HL-60/S4 treated with retinoic acid at 250 ng/mL for 4 days and 3 days (cell line): ENCODE data around the gene PTPA.
"Not testable (repeated sequence)": the region's sequence is repeated elsewhere in the genome, so short reads cannot be mapped to it uniquely, and the experiment has no call there.

Source experiments
- in situ Hi-C: fragments of 300-500 bp; cut with MboI; formaldehyde crosslinking; loops from 2 replicates; pipeline ENCODE4 v1.7.0; 2022; ENCODE audit warnings: low sequenced_read_pairs

Gene PTPA

DNA sequence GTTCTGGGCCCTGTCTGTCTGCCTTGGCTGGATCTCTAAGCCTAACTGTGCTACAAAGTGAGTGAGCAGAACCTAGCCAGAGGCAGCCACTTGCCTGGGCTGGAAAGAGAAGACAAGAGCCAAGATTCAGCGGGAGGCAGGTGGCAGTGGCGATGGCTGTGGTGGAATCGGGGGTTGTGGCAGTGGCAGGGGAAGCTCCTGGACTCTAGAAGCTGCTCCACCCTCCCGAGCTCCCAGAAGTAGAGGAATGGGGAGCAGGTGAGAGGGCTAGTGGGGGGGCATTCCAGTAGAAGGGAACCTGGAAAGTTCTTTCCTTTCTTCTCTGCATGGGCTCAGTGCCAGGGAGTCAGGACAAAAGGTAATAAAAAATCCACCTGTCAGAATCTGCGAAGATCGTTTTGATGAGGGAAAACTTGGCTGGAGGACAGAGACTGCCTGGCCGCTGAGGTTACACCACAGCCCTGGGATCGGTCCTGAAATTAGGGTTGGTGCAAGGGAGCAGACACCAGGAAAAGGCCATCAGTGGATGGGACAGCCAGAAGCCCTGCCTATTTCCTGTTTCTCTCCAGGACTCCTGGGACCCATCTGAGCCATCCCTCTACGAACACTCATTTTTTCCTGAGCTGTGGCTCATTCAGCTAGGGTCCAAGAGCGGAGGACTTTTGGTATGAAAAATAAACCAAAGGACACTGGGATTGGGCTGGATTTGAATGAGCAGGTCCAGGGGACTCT lies 2.2 kb upstream of the PTPA start:
- in situ Hi-C loops: no loop called here

DNA sequence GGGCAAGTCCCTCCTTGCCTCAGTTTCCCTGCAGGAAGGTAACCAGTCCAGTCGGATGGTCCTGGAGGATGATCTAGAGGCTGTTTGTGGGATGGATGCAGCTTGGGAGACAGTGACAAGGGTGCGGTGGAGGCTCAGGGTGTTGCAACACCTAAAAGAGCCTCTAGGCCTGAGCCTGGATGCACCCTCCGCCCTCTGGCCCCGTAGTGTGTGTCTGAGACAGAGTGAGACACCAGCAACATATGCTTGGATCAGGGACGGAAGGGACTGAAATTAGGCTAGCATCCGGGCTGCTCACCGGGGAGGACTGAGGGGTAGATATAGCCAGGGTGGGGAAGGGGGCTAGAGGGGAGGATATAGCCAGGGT lies 1.7 kb upstream of the PTPA start:
- in situ Hi-C loops: no loop called here

DNA sequence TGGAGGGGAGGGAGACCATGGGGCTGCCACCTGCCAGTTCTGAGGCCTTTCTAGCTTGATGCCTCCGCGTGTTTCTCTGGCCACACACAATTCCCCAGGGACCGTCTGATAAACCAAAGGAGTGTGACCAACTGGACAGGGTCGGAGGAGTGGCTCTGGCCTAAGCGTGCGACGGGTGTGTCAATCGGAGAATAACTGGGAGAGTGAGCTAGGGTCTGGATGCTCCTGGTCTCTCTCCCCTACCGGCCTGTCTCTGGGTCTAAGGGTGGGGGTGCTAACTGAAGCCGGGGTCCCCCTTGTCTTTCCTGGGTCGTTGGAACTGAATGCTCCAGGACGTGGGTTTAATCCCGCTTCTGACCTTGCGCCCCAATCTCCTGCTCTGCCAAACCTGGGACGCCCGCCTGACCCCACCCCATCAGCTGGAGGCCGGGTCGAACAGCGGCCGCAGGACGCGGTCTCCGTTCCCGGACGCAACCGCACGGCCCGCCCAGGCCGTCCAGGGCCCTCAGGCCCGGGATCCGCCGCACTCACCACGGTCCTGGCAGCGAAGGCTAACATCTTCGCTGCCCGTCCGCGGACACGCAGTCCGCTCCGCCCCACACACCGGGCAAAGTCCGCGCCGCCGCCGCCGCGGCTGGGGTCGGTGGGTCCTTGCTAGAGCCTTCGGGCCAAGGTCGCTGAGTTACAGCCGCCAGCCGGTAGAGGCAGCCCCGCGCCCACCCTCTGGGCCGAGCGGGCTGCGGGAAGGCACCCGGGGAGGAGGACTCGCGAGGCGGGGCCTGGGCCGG lies 1.1 kb upstream of the PTPA start:
- in situ Hi-C loops: no loop called here

DNA sequence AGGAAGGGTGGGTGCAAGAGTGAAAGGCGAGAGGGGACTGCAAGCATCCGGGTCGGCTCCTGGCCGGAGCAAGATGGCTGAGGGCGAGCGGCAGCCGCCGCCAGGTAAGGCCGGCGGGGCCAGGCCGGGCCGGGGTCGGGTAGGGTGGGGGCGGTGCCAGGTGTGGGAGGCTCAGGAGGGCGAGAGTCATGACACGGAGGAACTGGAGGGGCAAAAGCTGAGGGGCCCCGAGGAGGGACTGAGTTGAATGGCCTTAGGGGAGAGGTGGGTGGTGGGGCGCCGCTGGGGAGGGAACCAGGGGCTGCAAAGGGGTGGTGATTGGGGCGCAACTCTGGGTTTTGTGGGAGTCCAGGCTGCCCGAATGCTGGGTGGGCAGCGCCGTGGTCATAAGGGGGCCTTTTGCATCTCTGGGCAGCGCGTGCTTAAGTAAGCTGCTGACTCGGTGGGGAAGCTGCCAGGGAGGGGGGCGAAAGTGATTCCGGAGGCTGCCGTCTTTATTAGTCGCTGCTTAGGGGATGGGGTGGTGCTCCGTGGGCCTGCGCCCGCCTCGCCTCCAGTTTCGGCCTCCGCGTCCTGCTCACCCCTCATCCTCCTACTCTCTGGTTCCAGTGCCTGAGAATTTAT lies 425 bp downstream of the PTPA start:
- in situ Hi-C loops: no loop called here

DNA sequence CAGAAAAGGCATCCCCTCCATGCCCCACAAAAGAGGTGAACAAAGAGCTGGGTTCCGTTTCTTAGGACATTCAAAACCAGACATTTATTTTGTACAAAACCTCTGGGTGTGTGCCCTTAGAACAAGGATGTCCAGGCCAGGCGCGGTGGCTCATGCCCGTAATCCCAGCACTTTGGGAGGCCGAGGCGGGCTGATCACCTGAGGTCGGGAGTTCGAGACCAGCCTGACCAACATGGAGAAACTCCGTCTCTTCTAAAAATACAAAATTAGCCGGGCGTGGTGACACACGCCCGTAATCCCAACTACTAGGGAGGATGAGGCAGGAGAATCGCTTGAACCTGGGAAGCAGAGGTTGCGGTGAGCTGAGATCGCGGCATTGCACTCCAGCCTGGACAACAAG lies 1.3 kb downstream of the PTPA start:
- in situ Hi-C loops: not testable (repeated sequence)

DNA sequence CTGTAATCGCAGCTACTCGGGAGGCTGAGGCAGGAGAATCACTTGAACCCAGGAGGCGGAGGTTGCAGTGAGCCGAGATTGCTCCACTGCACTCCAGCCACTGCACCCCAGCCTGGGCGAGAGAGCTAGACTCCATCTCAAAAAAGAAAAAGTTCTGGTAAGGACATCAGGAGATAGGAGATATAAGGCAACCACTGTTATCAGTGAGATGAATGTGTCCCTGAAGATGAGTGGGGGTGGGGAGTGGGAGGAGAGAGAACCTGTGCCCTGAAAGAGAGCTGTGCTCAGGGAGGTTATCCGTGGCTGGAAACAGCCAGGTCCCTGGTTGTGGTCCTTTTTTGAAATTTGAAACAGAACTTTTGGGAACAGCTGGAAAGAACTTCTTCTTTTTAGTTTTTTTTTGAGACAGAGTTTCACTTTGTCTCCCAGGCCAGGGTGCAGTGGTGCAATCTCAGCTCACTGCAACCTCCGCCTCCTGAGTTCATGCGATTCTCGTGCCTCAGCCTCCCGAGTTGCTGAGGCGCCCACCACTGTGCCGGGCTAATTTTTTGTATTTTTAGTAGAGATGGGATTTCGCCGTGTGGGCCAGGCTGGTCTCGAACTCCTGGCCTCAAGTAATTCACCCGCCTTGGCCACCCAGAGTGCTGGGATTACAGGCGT lies 2.6 kb downstream of the PTPA start:
- in situ Hi-C loops: no loop called here

DNA sequence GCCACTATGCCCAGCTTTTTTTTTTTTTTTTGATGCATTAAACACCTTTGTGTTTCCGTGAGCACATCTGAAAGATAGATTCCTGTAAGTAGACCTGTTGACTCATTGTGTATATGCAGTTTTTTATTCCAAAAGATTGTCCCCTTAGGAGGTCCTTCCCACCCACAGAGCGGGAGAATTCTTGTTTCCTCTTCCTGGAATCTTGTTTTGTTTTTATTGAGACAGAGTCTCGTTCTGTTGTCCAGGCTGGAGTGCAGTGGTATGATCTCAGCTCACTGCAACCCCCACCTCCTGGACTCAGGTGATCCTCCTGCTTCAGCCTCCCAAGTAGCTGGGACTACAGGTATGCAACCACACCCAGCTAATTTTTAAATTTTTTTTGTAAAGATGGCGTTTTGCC lies 7.6 kb downstream of the PTPA start:
- in situ Hi-C loops: no loop called here

DNA sequence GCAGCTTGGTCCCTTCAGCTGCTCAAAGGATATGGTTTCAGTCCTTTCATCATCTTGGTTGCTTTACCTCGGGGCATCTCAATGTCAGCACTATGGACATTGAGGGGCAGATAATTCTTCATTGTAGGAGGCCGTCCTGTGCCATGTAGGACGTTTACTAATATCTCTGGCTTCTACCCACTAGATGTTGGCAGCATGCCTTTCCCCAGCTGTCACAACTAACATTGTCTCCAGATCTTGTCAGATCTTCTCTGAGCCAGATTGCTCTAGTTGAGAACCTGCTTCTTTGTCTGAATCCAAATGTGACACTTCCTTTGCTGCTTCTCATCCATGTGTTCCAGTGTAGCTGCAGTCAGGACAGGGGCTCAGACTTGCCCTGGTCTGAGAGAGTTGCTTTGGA lies 10.3 kb downstream of the PTPA start:
- in situ Hi-C loops: no loop called here

DNA sequence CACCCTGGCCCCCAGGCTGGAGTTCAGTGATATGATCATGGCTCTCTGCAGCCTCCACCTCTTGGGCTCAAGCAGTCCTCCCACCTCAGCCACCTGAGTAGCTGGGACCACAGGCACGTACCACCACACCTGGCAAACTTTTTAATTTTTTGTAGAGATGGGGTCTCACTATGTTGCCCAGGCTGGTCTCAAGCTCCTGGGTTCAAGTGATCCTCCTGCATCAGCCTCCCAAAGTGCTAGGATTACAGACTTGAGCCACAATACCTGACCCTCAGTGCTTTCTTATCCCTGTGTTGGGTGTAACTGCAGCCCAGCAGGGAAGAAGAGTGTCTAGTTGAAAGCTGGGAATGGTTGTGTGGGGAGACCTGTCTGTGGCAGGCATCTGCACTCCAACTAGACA lies 10.9 kb downstream of the PTPA start:
- in situ Hi-C loops: no loop called here

DNA sequence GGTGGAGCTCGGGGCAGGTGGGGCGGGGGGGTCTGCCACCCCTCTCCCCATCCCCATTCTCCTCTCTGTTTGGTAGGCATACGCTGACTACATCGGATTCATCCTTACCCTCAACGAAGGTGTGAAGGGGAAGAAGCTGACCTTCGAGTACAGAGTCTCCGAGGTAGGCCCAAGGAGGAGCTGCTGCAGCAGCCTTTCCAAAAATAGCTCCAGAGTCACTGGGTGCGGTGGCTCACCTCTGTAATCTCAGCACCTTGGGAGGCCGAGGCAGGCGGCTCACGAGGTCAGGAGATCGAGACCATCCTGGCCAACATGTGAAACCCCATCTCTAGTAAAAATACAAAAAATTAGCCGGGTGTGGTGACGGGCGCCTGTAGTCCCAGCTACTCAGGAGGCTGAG lies 11.8 kb downstream of the PTPA start:
- in situ Hi-C loops: not testable (repeated sequence)

DNA sequence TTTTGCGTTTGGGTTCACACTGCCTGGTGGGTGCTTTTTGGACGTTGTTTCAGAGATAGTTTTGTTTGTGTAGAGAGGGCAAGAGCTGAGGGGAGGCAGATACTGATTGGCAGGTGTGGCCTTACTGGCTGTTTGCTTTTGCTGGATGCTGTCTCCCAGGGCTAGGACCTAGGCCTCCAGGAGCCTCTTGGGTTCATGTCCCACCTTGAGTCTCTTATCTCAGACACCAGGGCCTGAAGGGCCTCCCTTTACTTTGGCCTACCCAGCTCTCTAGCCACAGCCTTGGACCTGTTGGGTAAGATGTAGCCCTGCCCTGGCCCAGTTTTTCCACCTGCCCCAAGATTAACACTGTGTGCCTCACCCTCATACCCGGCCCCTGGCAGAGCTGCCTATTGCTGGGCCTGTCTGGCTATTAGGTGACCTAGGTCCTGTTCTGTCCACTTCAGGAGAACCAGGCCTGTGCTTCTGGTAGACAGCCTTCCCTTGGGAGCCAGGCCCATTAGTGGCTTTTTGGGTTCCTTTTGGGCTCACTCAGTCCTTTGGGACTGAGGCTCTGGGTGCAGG lies 13.4 kb downstream of the PTPA start:
- in situ Hi-C loops: loop anchor here (25.0 kb wide), 1 partner anchor 663 kb away; no protein-coding TSS in a partner anchor

DNA sequence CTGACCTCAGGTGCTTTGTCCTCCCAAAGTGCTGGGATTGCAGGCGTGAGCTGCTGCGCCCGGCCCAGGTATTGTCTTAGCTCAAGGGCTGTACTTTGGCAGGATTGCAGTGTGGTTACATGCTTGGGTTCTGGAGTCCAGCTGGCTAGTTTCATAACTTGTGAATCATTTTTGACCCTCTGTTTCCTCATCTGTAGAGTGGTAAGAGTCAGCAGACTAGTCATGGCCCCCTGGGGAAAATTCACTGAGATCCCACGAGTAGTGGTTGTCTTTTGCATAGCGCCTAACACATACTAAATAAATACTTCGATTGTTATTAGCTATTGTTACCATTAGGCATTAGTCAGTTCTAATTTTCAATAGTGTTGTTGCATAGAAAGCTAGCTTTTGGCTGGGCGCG lies 14.3 kb downstream of the PTPA start:
- in situ Hi-C loops: loop anchor here (25.0 kb wide), 1 partner anchor 662 kb away; no protein-coding TSS in a partner anchor

DNA sequence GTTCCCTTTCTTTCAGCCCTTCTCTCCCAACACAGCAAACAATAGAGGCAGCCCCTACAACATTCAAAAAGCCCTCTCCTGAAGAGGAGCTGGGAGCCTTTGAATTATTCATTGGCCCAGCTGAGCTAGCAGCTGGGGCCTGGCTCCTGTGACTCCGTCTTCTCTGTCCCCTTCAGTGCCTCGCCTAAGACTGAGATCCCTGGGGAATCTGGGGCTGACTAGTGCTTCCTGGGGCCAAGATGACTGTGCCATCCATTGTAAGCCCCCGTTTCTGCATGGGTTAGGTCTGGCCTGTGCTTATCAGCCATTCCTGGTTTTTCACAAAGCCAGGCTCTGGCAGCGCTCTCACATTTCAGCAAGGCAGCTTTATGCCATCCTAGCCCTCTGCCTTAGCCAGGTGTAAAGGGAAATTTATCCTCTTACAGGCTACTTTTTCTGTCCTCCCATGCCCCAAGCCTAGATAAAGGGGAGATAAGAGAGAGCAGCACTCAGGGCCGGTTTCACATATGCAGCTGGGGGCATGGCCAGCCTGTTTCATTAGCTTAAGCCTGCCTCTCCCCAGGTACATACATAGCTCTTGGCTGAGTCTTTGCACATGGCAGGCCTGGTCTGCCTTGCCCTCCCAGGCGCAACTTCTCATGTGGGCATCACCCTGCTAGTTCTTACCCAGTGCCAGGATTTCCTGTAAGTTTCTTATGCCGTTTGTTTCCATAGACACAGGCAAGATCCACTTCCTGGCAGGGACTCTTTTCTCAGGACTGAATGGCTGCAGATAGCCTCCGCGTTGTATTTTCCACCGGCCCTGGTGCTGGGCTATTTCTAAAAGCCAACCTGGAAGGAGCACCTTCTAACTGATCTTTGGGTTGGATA lies 15.8 kb downstream of the PTPA start:
- in situ Hi-C loops: loop anchor here (25.0 kb wide), 1 partner anchor 660 kb away; no protein-coding TSS in a partner anchor

DNA sequence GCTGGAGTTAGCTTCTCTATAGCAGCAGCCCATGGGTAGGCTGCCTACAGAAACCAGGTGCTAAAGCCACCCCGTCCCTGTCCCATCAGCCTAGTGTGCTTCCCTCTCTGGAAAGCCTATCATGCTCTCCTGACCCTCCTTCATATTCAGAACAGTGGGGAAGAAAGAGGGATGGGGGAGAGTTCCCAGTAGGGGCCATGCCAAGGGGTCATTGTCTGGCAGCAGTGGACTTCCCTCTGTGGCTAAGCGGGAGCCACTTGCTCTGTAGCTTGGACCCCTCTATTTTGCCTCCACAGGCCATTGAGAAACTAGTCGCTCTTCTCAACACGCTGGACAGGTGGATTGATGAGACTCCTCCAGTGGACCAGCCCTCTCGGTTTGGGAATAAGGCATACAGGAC lies 17.5 kb downstream of the PTPA start:
- in situ Hi-C loops: loop anchor here (25.0 kb wide), 1 partner anchor 659 kb away; no protein-coding TSS in a partner anchor

DNA sequence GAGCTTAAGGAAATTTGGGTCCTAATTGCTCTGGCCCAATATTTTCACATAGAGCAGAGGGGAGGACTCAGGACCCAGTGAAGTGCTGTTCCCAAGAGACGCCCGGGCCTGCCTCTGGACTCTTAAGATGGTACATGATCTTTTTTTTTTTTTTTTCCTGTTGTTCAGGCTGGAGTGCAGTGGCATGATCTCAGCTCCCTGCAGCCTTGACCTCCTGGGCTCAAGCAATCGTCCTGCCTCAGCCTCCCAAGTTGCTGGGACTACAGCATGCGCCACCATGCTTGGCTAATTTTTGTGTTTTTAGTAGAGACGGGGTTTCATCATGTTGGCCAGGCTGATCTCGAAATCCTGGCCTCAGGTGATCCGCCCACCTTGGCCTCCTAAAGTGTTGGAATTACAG lies 19.1 kb downstream of the PTPA start:
- in situ Hi-C loops: loop anchor here (10.0 to 25.0 kb wide), 2 partner anchors 485 to 657 kb away; no protein-coding TSS in a partner anchor

DNA sequence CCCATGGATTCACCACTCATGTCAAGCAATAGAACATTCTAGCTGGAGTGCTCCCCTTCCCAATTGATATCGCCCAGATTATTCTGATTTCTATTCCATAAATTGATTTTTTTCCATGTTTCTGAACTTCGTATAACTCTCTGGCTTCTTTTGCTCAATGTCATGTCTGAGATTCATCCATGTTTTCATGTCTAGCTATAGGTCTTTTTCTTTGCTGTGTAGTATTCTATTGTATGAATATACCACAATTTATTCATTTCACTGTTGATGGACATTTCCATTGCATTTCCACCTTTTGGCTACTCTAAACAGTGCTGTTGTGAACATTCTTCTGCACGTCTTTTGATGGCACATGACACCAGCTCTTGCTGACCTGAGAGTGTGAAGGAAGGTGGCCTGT lies 19.6 kb downstream of the PTPA start:
- in situ Hi-C loops: loop anchor here (10.0 to 25.0 kb wide), 2 partner anchors 484 to 657 kb away; no protein-coding TSS in a partner anchor

DNA sequence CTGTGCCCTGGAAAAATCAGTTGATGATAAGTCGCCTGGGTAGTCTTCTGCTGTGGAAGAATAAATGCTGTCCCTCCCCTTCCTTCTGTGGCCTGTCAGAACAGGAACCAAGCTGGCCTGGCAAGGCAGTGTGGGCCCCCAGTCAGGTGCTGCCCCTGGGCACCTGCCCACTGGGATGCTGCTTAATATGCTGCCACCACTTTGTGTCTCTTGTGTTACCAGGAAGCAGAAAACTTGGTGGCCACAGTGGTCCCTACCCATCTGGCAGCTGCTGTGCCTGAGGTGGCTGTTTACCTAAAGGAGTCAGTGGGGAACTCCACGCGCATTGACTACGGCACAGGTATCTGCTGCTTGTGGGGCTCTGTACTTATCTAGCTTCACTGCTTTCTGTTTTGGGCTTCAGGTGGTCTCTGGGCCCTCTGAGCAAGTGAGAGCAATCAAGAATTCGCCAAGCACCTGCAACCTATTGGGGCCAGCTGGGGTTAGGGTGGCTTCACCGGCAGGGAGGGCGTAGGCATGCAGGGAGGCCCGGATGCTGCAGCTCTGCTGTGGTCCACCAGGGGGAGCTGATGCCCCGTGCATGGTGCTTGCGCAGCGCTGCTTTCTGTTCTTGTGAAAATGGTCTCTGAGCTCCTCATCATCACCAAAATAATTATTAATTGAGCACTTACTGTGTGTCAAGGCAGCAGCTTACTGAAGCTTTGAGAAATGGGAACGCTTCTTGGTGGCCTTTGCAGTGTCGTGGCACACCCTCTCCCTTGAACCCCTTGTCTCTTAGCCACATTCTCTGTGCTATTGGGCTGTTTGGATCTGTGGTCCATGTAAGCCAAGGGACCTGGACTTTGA lies 20.3 kb downstream of the PTPA start:
- in situ Hi-C loops: loop anchor here (10.0 to 25.0 kb wide), 2 partner anchors 483 to 656 kb away; no protein-coding TSS in a partner anchor

DNA sequence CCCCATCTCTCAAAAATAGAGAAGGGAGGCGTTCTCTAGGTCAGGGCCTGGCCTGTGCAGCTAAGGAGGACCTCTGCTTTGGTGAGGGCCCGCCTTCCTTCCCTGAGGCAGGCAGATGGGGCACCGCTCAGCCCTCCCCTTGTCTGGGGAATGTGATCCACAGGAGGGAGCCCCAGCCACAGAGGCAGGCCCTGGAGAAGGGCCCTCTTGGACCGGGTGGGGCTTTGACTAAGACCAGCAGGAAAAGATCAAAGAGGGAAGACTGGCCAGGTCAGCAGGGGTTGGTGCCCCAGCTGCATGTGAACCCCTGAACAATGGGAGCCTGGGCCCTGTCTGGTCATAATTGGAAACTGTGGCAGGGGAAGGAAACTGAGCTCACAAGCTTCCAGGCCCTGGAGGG lies 21.9 kb downstream of the PTPA start:
- in situ Hi-C loops: loop anchor here (10.0 to 25.0 kb wide), 2 partner anchors 482 to 654 kb away; no protein-coding TSS in a partner anchor

DNA sequence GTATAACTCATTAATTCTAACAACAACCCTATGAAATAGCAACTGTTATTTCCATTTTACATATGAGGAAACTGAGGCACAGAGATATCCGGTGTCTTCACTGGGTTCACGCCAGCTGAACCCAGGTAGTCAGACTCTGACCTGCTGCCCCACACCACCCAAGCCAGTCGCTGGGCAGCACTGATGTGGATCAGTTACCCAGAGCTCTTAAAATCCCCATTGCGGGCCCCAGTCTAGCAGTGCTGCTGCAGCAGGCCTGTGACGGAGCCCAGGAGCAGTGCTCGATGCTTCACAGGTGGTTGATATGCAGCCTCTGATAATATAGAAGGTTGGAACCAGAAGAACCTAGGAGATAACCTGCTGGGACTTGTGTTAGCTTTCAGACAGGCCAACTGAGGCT lies 24.3 kb downstream of the PTPA start:
- in situ Hi-C loops: loop anchor here (10.0 to 25.0 kb wide), 2 partner anchors 479 to 652 kb away; no protein-coding TSS in a partner anchor
